BLaER1 (cell line): ENCODE results near the gene TTLL11.

ENCODE experiments used
- H3K27ac ChIP-seq: shearing (Covaris generic); formaldehyde crosslinking; 2 replicates; pipeline ENCODE4 v1.8.1; 2022
- H3K27me3 ChIP-seq: shearing (Covaris generic); formaldehyde crosslinking; 2 replicates; pipeline ENCODE4 v1.8.1; 2022
- H3K36me3 ChIP-seq: shearing (Covaris generic); formaldehyde crosslinking; 2 replicates; pipeline ENCODE4 v1.8.1; 2022
- H3K4me1 ChIP-seq: shearing (Covaris generic); formaldehyde crosslinking; 2 replicates; pipeline ENCODE4 v1.8.1; 2022
- H3K4me2 ChIP-seq: shearing (Covaris generic); formaldehyde crosslinking; 2 replicates; pipeline ENCODE4 v1.8.1; 2022
- H3K4me3 ChIP-seq: shearing (Covaris generic); formaldehyde crosslinking; 2 replicates; pipeline ENCODE4 v1.8.1; 2022
- H3K9ac ChIP-seq: shearing (Covaris generic); formaldehyde crosslinking; 2 replicates; pipeline ENCODE4 v1.8.1; 2022
- H3K9me3 ChIP-seq: shearing (Covaris generic); formaldehyde crosslinking; 2 replicates; pipeline ENCODE4 v1.8.1; 2022
- H4K20me1 ChIP-seq: shearing (Covaris generic); formaldehyde crosslinking; 2 replicates; pipeline ENCODE4 v1.8.1; 2022
- Cebpa-rat ChIP-seq: shearing (Covaris generic); IDR thresholded peaks from 2 replicates; pipeline ENCODE4 v1.8.1; 2022

Gene TTLL11

DNA sequence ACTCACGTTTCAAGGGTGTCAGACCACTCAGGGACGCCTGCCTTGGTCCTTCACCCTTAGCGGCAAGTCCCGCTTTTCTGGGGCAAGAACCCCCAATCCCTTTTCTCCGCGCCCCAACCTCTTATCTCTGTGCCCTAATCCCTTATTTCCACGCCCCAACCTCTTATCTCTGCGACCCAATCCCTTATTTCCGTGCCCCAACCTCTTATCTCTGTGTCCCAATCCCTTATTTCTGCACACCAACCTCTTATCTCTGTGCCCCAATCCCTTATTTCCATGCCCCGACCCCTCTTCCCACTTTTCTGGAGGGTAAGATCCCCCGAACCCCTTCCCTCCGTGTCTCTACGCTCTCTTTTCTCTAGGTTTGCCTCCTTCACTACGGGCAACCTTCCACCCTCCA lies 302.3 kb downstream of the TTLL11 start:
- H3K4me1 ChIP-seq, result peaks cover 23% of the 10 kb centered on the region
- H3K9ac ChIP-seq, result no peak overlapping the region
- H3K27ac ChIP-seq, result no peak overlapping the region
- no peaks in the 10 kb centered on the region for H3K27me3 ChIP-seq
- no peaks in the 10 kb centered on the region for H3K9me3 ChIP-seq
- no peaks in the 10 kb centered on the region for H4K20me1 ChIP-seq
- no peak overlapping the region for H3K4me3 ChIP-seq
- TF ChIP-seq Cebpa-rat, result no peak
- no peak overlapping the region for H3K4me2 ChIP-seq
- no peaks in the 10 kb centered on the region for H3K36me3 ChIP-seq

DNA sequence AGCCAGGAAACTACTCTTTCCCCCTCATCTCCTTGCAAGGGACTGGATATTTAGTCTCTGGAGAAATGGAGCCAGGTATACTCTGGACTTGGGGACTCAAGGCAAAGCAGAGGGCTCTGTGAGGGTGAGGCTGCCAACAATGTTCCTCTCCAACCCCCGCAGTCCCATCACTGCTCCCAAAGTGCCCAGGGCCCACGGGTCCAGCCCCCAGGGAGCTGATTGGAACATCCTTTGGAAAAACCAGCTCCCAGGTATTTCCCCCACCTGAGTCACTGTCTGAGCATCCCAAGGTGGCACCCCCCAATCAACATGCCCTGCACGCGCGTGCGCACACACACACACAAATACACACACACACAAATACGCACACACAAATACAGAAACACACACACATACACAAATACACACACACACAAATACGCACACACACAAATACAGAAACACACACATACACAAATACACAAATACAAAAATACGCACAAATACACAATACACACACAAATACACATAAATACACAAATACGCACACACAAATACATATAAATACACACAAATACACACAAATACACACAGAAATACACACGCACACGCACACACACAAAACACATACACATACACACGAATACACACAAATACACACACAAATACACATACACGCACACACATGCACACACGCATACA lies 304.3 kb downstream of the TTLL11 start:
- H3K9ac ChIP-seq, result no peak overlapping the region
- no peak overlapping the region for H3K27ac ChIP-seq
- no peak for TF ChIP-seq Cebpa-rat
- no peaks in the 10 kb centered on the region for H3K9me3 ChIP-seq
- H3K4me3 ChIP-seq, result no peak overlapping the region
- H3K36me3 ChIP-seq, result no peaks in the 10 kb centered on the region
- no peaks in the 10 kb centered on the region for H4K20me1 ChIP-seq
- H3K27me3 ChIP-seq, result no peaks in the 10 kb centered on the region
- H3K4me1 ChIP-seq, result peaks cover 43% of the 10 kb centered on the region
- H3K4me2 ChIP-seq, result peak overlapping the region; percentile 57

DNA sequence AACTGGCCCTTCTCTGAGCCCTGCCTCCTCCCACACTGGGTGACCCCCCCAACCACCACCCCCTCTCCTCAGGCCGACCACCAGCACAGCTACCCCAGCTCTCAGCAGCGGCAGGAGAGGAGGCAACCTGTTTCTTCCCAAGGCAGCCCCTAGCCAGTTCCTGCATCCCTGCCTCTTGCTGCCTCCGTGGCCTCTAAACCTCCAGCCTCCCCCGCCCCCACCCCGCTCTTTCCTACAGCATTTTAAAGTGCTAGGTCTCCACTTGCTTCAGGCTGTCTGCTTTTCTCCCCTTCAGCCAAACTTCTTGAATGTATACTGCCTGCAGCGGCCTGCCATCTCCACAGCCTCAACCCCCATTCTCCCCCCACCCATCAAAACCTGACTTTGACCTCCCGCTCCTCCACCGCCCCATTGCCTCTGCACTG lies 306.1 kb downstream of the TTLL11 start:
- no peak overlapping the region for H3K4me2 ChIP-seq
- H3K27ac ChIP-seq, result 0 out of 2 replicates have a peak overlapping the region, but pooled peaks have one; percentile 92
- no peak overlapping the region for H3K4me3 ChIP-seq
- no peaks in the 10 kb centered on the region for H3K9me3 ChIP-seq
- H4K20me1 ChIP-seq, result no peaks in the 10 kb centered on the region
- H3K27me3 ChIP-seq, result no peaks in the 10 kb centered on the region
- H3K4me1 ChIP-seq, result peaks cover 61% of the 10 kb centered on the region
- H3K9ac ChIP-seq, result no peak overlapping the region
- TF ChIP-seq Cebpa-rat, result no peak
- peaks cover 6% of the 10 kb centered on the region for H3K36me3 ChIP-seq

DNA sequence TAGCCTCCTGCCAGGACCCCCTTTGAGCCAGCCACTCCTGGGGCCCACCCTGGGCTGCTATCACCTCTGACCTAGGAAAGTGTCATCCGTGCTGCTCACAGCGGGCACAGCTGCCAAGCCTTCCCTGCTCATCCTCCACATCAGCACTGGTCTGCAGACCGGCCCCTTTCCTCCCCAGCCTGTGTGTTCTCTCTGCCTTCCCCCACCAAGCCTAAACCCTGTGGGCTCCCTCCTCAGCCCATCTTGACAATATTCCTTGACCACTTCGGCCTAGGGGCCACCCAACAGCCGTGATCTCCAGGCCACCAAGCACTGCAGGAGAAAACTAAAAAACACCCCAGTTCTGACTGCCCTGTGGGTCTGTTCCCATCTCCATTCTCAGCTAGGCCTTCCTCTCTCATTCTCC lies 306.6 kb downstream of the TTLL11 start:
- H3K4me1 ChIP-seq, result peaks cover 66% of the 10 kb centered on the region
- H3K4me3 ChIP-seq, result no peak overlapping the region
- TF ChIP-seq Cebpa-rat, result no peak
- H3K9ac ChIP-seq, result no peak overlapping the region
- H3K4me2 ChIP-seq, result no peak overlapping the region
- 0 out of 2 replicates have a peak overlapping the region, but pooled peaks have one; percentile 92 for H3K27ac ChIP-seq
- H3K9me3 ChIP-seq, result no peaks in the 10 kb centered on the region
- H3K36me3 ChIP-seq, result peaks cover 10% of the 10 kb centered on the region
- H3K27me3 ChIP-seq, result no peaks in the 10 kb centered on the region
- H4K20me1 ChIP-seq, result no peaks in the 10 kb centered on the region

DNA sequence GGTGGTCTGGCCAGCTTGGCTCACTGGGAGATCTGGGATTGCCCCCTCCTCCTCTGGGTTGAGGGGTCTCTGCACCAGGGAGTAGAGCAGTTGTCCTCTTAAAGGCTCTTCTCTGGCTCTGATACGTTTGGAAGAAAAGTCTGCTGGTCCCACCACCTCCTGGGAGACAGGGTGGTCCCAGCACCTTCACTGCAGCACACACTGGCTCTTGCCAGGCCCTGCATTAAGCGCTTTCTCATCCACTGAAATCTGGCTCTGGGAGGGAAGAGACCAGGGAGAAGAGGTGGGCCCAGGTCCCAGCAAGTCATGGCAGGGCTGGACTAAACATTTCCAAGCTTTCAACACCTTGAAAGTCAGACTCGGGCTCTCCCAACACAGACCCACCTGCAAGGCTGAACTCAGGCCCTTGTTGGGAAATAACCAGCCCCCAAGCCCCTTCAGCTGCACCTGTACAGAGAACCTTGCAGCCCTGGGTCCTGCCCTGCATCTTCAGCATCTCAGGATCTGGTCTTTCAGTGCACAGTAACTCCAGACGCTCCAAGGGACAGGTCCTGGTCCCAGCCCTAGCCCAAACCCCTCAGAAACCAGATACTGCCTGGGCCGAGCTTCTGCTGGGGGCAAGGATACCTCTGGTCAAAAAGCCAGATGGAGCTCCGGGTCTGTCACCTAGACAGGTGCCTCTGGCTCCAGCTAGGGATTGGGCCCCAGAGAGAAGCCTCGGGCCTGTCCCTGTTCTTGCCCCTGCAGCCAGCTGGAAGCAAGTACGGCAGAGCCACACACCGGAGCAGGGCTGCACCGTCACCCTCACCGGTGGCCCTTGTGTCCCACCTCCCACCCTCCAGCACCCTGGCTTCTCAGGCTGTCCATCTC lies 307.2 kb downstream of the TTLL11 start:
- H4K20me1 ChIP-seq, result no peaks in the 10 kb centered on the region
- peaks cover 17% of the 10 kb centered on the region for H3K36me3 ChIP-seq
- no peak overlapping the region; the same call in 1 of the 2 replicates for H3K9ac ChIP-seq
- H3K27ac ChIP-seq, result peak overlapping the region; percentile 92; the same call in 1 of the 2 replicates
- peak overlapping the region; percentile 99; the same call in 1 of the 2 replicates for H3K4me2 ChIP-seq
- no peak overlapping the region for H3K4me3 ChIP-seq
- H3K4me1 ChIP-seq, result peaks cover 72% of the 10 kb centered on the region
- H3K9me3 ChIP-seq, result no peaks in the 10 kb centered on the region
- no peak for TF ChIP-seq Cebpa-rat
- no peaks in the 10 kb centered on the region for H3K27me3 ChIP-seq

DNA sequence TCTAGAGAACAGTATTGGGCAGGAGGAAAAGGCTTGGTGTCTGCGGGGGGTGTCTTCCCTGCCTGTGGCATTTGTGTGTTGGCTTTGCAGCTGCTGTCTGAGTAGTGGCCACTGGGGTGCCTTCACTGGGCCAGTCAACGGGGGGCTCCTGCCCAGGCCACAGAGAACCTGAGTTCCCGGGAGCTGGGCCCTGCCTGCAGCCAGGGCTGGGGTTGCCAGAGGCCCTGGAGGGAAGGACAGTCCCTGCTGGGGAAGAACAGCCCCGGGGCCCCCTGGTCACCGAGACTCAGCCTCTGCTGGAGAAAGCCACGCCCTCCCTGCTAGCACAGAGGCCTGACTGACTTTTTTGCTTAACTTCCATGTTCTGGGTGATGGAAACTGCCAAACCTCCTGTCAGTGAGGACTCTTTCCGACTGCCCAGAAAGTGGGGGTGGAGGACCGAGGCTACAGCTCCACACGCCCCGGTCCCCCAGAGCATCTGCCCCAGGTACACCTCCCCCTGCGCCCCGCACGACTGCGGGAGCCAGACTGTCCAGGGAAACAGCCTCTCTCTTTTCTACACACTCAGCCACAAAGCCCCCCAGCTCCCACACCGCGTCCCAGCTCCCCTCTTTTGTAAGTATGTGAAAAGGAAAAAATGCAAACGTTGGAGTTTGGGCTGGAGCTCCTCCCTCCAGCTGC lies 308.2 kb downstream of the TTLL11 start:
- peak overlapping the region; percentile 99 for H3K4me2 ChIP-seq
- no peaks in the 10 kb centered on the region for H3K9me3 ChIP-seq
- H3K9ac ChIP-seq, result peak overlapping the region; percentile 76
- TF ChIP-seq Cebpa-rat, result no peak
- 0 out of 2 replicates have a peak overlapping the region, but pooled peaks have one; percentile 54 for H3K4me3 ChIP-seq
- H3K36me3 ChIP-seq, result peaks cover 24% of the 10 kb centered on the region
- H3K27me3 ChIP-seq, result no peaks in the 10 kb centered on the region
- no peaks in the 10 kb centered on the region for H4K20me1 ChIP-seq
- H3K4me1 ChIP-seq, result peaks cover 83% of the 10 kb centered on the region
- peak overlapping the region; percentile 92 for H3K27ac ChIP-seq

DNA sequence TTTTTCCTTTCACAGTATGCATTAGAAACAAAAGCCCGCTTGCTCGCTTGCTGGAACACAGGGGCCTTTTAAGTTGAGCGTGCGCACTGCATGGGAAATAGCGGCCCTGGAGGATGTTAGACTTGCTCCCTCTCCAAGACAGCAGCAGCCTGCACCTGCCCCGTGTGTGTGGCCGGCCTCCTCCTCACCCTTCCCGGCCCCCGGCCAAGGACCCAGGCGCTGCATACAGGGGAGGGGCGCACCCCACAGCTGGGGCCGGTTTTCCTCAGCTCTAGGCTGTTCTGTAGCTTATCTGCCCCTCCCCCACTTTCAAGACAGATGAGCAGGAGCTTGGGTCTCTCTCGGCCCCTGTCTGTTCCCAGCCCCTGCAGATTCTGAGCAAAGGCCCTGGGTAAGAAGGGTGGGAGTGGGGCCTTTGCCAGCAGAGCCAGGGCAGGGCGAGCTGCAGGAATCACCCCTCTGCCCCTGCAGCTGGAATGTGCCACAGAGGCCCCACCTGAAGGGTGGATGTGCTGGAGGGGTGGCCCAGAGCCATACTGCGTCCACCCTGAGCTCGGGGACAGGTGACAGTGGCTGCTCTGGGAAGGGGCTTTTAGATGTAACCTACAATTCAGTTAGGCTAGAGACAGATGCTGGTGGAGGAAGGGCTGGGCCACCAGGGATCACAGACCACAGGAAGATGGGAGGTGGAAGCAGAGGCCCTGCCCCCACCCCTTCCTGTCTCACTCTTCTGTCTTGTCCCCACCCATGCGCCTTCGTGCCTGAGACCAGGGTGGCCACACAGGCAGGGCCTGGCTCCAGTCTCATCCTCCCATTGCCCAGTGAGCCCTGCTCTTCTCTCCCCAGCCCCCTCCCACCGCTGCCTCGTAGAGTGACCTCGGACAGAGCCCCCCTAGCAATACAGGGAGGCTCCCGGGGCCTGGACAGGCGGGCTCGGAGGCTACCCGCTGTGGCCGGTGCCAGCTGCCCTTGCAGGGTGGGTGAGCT lies 309.3 kb downstream of the TTLL11 start:
- peaks cover 24% of the 10 kb centered on the region for H3K36me3 ChIP-seq
- H3K9ac ChIP-seq, result peak overlapping the region; percentile 76
- peaks cover 1% of the 10 kb centered on the region; the same call in 1 of the 2 replicates for H3K9me3 ChIP-seq
- peak overlapping the region; percentile 54 for H3K4me3 ChIP-seq
- H3K27ac ChIP-seq, result peak overlapping the region; percentile 92
- no peak for TF ChIP-seq Cebpa-rat
- H3K4me1 ChIP-seq, result peaks cover 87% of the 10 kb centered on the region
- H4K20me1 ChIP-seq, result no peaks in the 10 kb centered on the region
- H3K4me2 ChIP-seq, result peak overlapping the region; percentile 99
- no peaks in the 10 kb centered on the region for H3K27me3 ChIP-seq

DNA sequence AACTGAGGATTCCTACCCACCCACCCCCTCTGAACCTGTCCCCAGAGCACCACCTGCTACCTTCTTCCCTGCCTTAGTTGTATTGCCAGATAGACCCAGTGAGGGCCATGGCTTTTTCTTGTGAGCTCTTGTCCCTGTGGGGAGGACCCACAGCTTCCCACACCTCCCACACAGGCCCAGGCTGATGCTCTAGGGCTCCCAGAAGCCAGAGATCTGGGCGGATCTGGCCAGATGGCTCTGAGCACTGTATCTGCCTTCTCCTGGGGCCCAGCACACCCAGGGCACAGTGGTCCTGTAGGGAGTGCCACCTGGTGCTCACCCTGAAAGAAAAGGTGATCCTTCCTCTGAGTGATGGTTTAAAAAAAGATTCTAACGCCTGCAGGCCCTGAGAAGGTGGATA lies 310.0 kb downstream of the TTLL11 start:
- peak overlapping the region; percentile 54 for H3K4me3 ChIP-seq
- H4K20me1 ChIP-seq, result no peaks in the 10 kb centered on the region
- TF ChIP-seq Cebpa-rat, result no peak
- peak overlapping the region; percentile 76 for H3K9ac ChIP-seq
- H3K27ac ChIP-seq, result peak overlapping the region; percentile 92
- peak overlapping the region; percentile 99 for H3K4me2 ChIP-seq
- no peaks in the 10 kb centered on the region for H3K27me3 ChIP-seq
- peaks cover 31% of the 10 kb centered on the region for H3K36me3 ChIP-seq
- H3K4me1 ChIP-seq, result peaks cover 80% of the 10 kb centered on the region
- H3K9me3 ChIP-seq, result peaks cover 8% of the 10 kb centered on the region
